HG03469 (cell line): ENCODE results near the gene PCBP4.
A peak's percentile ranks its signal among the peaks of the same experiment; 100 is the strongest.
"Not testable (repeated sequence)": the region's sequence is repeated elsewhere in the genome, so short reads cannot be mapped to it uniquely, and the experiment has no call there.

Experiments
- ATAC-seq: cut with Tn5 transposase; IDR thresholded peaks from one replicate; pipeline ENCODE4 v1.9.1; 2021; ENCODE audit warnings: mild to moderate bottlenecking, moderate library complexity, moderate number of reproducible peaks; ENCODE audit not compliant: unreplicated experiment

The PCBP4 gene

DNA sequence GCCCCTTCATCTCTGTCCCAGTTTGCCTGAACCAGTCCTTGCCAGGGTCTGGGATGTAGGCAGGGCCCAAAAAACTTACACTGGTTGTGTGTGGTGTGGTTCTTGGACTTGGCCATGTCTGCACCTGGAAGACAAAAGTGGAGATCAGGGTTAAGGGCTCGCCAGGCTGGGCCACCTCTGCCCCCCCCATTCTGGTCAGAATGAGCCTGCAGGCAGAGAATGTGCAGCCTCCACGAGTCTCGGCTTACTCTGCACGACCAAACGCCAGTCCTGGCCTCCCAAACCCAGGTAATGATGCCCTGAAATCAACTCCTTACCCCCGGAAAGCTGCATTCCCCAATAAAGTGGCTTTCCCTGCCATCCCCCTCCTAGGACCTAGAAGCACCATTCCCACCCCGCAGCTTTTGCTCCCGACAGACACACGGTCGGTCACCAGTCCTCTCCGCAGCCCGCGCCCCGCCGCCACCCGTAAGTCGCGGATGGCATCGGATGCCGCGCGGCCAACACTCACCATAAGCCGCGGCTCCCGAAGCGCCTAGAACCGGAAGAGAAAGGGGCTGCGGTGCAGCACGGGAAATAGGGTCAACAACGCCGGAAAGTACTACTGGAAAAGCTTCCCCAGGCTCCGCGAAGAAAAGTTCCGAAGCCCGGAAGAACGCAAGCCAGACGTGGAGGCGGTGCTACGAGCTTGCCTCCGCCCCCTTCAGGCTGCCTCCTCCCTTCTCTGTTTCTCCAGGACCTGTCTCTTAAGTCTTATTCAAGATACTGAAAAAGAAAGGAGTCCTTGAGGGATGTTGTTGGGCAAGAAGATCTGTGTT lies 28.3 kb upstream of the PCBP4 start, which contains the start of gene RPL29:
RPL29 (minus strand) TSS at position 550 of the 818 bp plus-strand sequence; CDS start at position 116, 434 bp downstream.
- peak; percentile 58 for ATAC-seq

DNA sequence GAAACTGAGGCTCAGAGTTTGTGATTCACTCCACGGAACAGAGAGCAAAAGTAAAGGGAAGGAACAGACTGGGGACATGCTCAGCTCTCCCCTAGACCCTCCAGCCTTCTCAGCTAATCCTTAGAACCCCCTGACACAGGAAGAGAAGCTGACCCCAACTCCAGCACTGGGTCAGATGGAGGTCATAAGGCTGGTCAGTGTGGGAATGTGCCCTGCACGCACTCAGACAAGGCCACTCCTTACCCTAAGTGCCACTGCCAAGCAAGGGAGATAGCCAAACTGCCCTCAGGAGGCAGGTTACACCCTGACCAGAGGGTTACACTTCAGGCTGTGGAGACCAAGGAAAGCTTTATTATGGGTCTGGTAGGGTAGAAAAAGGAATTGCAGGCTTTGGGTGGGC lies 27.3 kb upstream of the PCBP4 start:
- no peak for ATAC-seq

DNA sequence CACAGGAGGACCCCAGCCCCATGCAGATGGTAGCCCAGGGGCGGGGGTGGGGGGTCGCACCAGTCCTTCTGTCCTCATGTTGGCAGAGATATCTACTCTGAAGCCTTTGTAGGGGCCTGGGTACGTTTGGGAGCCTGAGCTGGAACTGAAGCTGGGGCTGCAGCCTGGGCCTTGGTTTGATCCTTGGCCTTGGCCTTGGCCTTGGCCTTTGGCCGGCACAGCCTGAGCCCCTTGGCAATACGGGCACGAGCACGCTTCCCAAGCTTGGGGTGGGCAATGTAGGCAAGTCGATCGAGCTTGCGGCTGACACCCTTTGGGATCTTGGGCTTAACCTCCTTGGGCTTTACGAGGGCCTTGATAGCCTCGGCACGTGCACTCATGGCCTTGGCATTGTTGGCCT lies 26.4 kb upstream of the PCBP4 start:
- ATAC-seq, result not testable (repeated sequence)

DNA sequence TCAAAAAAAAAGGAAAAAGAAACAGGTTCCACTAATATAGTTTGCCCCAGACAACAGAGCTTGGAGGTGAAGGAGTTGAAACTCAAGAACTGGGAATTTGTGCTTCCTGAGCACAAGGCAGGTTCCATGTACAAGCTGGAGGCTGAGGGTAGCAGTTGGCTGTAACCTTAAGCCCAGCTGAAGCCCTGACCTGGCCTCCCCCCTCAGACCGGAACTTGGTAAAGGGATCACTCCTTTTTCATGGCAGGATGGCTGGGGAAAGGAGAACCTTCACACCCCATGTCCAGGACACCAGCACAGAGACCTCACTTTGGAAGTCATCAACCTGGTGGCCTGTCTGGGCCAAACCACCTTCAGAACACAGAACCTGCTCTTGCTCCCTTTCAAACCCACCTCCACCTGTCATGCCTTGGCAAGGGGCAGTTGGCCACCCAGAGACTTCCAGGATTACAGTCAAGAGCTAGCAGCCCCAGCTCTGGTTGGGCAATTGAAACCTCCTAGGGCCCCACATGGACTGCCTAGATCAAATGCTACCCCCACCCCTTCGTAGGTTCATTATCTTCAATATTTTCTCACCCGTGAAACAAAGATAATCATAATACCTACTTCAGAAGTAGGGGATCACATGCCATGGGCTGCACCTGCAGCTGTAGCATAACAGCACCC lies 24.9 kb upstream of the PCBP4 start:
- no peak for ATAC-seq

DNA sequence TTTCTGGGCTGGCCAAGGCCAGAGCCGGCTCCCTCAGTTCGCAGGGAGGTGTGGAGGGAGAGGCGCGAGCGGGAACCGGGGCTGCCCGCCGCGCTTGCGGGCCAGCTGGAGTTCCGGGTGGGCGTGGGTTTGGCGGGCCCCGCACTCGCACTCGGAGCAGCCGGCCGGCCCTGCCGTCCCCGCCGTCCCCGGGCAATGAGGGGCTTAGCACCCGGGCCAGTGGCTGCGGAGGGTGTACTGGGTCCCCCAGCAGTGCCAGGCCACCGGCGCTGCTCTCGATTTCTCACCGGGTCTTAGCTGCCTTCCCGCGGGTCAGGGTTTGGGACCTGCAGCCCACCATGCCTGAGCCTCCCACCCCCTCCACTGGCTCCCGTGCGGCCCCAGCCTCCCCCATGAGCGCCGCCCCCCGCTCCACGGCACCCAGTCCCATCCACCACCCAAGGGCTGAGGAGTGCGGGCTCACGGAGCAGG lies 23.3 kb upstream of the PCBP4 start:
- ATAC-seq, result not testable (repeated sequence)

DNA sequence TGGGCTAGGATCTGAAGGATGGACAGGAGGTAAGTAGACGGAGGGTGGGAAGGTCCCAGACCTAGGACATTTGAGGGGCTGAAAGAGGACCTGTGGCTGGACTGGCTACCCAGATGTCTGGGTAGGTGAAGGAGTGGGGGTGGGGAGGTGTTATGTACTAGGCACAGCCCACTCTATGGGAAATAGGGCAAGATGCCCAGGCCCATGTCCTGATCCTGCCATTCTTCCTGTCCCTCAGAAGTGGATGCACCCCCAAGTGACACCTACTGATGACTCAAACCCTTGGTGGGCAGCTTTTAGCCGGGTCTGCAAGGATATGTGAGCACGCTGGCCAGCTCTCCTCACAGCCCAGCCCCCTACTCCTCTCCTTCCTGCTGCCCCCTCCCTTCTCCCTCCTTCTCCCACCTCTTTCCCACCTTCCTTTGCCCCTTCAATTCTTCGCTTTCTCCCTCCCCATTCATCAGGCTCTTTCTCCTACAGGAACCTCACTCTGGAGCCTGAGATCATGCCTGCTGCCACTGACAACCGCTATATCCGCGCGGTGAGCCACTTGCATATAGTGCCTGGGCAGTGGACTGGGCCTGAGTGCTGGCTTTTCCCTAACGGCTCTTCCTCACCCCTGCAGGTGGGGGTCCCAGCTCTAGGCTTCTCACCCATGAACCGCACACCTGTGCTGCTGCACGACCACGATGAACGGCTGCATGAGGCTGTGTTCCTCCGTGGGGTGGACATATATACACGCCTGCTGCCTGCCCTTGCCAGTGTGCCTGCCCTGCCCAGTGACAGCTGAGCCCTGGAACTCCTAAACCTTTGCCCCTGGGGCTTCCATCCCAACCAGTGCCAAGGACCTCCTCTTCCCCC lies 21.3 kb upstream of the PCBP4 start:
- no peak for ATAC-seq

DNA sequence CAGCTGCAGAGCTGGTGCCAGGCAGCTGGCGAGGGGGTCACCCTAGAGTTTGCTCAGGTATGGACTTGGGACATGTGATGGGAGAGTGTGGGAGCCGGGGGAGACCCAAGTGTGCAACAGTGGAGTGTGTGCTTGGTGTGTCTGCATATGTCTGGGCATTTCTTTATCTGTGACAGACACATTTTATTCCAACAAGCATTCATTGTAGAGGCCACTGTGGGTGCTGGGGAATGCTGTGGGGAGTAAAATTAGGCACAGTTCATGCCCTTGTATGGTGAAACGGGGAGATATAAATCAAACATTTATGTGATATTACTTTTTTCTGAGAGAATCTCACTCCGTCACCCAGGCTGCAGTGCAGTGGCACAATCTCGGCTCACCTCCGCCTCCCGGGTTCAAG lies 20.3 kb upstream of the PCBP4 start:
- no peak for ATAC-seq

DNA sequence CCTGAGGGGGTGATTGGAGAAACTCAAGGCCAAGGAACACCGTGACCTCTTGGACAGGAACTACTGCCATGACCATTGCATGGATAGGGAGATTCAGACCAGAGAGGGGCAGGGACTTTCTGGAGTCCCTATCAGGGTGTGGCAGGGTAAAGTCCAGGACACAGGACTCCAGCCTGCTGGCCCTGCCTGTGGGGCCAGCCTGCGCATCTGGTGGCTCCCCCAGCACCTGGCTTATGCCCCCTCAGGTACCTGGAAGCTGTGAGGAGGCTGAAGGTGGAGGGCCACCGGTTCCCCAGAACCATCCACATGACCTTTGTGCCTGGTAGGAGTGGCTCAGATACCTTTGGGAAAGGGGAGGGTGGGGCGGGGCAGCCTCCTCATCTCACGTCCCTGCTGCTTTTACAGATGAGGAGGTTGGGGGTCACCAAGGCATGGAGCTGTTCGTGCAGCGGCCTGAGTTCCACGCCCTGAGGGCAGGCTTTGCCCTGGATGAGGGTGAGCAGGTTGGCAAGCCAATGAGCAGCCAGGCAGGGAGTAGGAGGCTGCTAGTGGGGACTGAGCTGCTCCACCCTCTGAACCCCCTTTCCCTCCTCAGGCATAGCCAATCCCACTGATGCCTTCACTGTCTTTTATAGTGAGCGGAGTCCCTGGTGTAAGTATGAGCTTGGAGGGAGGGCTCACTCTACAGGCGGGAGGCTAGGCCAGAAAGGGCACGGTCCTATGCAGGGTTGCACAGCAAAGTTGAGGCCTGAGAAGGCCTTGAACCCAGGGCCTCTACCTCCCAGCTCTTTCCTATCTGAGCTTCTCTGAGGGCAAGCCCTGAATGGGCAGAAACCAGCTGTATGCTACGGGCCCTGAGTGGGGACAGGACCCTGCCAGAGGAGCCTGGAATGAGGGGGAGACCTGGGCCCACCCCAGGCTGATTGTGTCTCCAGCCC lies 19.0 kb upstream of the PCBP4 start:
- ATAC-seq, result no peak

DNA sequence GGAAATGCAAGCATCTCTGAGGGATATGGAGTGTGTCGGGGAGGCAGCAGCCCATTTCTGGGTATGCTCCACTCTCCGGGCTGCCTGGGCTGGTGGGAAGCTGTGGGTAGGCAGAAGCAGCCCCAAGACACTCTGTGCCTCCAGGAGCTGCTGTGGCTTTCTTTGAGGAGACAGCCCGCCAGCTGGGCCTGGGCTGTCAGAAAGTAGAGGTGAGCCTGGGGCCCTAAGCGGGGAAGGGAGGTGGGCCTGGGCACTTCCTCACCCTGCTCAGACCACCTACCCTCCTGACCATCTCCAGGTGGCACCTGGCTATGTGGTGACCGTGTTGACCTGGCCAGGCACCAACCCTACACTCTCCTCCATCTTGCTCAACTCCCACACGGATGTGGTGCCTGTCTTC lies 17.8 kb upstream of the PCBP4 start:
- no peak for ATAC-seq

DNA sequence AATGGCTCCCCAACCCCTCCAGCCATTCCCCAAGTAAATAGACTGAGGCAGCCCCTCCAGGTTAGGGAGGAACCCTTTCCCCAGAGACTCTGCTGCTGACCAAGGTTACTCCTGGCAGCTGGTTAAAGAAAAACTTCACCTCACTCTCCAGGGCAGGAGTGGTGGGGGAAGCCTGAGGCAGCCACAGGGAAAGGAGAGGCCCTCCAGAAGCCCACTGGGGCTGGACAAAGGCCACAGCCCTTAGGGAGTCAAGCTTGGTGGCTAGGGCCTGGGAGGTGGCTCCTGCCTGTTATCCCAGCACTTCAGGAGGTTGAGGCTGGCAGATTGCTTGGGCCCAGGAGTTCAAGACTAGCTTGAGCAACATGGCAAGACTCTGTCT lies 17.0 kb upstream of the PCBP4 start:
- no peak for ATAC-seq

DNA sequence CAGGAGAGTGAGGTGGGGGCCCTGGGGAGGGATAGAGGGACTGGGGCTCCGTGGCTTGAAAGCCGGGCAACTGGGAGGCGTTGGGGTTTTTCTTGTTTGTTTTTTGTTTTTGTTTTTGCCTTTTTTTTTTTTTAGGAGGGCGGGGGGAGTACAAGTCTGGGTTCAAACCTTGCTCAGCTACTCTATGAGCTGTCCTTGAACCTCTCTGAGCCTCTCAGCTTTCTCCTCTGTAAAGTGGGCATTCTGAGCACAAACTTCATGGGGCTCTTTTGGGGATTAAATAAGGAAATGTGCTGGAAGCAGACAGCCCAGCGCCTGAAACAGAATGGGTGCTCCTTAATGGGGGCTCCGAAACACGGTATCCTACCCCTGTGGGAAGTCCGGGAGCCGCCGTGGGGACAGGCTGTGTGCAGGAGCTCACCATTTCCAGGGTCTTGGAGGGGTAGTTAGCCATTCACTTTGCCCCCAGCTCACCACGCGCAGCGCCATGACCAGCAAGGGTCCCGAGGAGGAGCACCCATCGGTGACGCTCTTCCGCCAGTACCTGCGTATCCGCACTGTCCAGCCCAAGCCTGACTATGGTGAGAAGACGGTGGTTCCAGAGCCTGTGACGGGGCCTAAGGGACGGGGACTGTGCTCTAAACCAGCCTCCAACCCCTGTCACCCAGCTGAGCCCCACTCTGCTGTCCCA lies 16.5 kb upstream of the PCBP4 start:
- ATAC-seq, result no peak

DNA sequence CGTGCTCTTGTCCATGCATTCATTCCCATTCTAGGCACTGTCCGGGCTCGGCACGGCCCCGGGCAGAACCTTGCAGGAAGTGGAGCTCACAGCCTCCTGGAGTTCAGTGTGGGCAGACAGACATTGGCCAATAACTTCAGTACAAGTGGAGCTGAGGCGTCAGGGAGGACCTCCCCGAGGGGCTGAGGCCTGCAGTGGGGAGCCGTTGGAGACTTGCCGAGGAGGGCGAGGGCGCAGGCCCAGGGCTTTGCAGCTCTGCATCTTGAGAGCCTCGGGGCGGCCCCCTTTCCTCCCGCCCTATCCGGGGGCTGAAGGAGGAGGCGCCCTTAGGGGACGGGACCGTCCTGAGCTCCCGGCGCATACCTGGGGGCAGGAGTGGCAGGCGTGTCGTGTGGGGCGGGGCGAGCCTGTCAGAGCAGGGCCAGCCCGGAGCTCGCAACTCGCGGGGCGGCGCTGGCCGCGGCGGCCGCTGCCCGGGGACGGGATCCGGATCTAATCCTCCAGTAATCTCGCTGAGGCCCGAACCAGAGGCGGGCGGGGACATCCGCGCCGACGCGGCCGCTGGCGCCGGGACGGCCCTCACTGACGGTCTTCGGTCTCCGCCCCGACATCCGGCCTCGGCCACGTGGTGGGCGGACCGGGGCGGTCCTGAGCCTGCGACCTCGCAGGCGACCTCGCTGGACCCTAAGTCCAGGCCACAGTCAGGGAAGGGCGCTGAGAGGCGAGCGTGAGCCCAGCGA lies 15.8 kb upstream of the PCBP4 start, which contains the start of gene ACY1:
ACY1 (plus strand) TSS at position 698 of the 740 bp plus-strand sequence. CDS start 530 bp downstream, outside the sequence.
- no peak for ATAC-seq

DNA sequence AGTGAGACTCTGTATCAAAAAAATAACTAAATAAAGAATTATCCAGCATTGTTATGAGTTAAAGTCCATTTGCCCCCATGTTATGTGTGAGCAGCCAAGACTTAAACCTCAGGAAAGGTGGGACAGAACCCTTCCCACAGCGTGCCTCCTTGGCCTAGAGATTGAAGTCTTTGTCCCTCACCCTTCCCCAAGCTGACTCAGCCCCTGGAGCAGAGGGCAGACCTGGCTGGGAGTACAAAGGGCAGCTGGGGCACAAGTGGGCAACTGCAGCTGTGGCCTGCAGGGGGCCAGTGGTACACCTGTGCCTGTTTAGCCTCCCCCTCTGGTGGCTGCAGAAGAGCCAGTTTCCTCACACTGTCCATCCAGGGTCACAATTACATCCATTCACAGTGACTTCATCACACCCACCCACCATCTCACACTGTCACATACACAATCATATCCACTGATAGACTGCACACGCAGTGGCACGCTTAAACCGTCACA lies 15.1 kb upstream of the PCBP4 start:
- ATAC-seq, result no peak

DNA sequence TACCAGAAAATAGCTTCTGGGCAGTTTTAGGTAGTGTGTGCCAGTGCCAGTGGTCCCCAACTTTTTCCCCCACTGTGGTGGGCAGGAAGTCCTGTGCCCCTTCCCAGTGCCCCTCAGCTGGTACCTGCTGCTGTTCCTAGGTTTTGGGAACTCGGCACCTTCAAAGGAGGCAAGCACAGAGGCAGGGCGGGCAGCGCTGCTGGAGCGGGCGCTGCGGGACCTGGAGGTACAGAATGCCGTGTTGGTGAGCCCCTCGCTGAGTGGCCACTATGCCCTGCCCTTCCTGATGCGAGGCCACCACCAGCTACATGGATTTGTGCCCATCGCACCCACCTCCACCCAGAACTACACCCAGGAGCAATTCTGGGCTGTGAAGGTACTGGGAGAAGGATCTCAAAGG lies 13.0 kb upstream of the PCBP4 start:
- no peak for ATAC-seq

DNA sequence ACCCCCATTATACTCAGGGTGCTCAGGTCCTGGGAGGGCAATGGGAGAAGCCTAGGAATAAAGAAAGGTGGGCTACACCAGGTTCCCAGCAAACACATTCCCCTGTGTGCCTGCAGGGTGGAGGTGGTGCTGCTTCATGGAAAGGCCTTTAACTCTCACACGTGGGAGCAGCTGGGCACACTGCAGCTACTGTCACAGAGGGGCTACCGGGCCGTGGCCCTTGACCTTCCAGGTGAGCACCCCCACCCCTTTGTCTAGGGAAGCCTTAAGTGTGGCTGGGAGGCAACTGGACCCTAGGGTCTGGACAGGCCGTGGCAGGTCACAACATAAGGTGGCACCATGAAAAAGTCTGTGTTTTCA lies 10.9 kb upstream of the PCBP4 start:
- ATAC-seq, result no peak

DNA sequence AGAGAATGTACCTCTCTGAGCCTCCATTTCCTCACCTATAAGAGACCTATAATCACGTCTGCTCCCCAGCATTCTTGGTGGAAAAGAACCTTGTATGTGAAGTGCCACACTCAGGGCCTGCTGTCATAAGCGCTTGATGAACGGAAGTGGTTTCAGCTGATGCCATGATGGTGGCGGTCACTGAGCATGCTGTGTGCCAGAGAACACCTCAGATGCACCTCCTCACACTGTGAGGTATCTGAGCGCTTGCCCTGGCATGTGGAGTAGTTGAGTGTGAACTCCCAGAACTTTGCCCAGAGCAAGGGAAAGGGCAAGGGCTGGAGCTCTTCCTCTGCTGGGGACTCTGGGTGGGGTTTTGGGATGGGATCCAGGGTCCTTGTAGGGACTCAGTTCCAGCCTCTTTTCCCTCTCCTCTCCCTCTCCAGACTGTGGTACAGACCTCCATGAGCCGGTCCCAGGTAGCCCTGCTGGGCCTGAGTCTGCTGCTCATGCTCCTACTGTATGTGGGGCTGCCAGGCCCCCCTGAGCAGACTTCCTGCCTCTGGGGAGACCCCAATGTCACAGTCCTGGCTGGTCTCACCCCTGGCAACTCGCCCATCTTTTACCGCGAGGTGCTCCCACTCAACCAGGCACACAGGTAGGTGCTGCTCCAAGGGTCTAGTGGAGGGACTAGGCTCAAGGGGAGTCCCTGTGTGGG lies 10.3 kb upstream of the PCBP4 start:
- ATAC-seq, result no peak

DNA sequence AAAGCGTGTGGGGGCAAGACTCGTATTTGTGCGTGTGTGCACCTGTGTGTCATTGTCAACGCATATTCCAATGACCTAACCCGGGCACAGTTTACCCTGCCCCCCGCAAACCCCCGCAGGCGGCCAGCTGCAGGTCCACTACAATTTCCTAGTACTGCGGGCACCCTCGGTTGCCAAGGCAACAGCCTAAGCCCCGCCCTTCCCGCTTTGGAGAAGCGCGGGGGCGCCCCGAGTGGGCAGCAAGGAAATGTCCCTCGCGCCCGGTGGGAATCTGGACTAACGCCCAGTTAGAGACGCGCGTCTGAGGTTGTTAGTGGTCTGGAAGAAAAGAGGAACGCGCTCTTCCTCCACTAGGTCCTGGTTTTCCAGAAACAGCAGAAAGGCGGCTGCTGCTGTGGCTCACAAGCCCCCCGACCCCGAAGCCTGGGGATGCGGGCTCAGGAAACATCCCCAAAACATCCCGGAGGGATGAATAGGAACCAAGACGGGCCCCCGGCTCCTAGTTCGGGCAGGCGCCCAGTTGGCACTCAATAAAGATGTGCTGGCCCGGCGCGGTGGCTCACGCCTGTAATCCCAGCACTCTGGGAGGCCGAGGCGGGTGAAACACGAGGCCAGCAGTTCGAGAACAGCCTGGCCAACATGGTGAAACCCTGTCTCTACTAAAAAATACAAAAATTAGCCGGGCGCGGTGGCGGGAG lies 8.7 kb upstream of the PCBP4 start:
- ATAC-seq, result no peak
